Mesendoderm (in vitro differentiated cells): ENCODE measurements around the gene KRTAP9-3.
"Not testable (repeated sequence)": the region's sequence is repeated elsewhere in the genome, so short reads cannot be mapped to it uniquely, and the experiment has no call there.

ENCODE experiments used
- DNase-seq: peaks from one replicate; pipeline ENCODE4 v3.0.0; 2013
- H2AK5ac ChIP-seq: 2 replicates; pipeline ENCODE4 v1.6.1; 2013; ENCODE audit warnings: low read length, inconsistent platforms
- H2BK120ac ChIP-seq: 2 replicates; pipeline ENCODE4 v1.6.1; 2013; ENCODE audit warnings: low read depth, mild to moderate bottlenecking, low read length, moderate library complexity, mixed read lengths
- H2BK15ac ChIP-seq: replicated peaks from 2 replicates; pipeline ENCODE4 v1.6.1; 2013; ENCODE audit warnings: low read depth, mild to moderate bottlenecking, moderate library complexity
- H2BK5ac ChIP-seq: 2 replicates; pipeline ENCODE4 v1.6.1; 2013; ENCODE audit warnings: low read length, inconsistent platforms
- H3K18ac ChIP-seq: 2 replicates; pipeline ENCODE4 v1.6.1; 2013; ENCODE audit warnings: mild to moderate bottlenecking, low read length, mixed read lengths
- H3K23ac ChIP-seq: one replicate; pipeline ENCODE4 v1.6.1; 2013; ENCODE audit warnings: low read length
- H3K27ac ChIP-seq: 2 replicates; pipeline ENCODE4 v1.5.1; 2013; ENCODE audit warnings: low read depth, mild to moderate bottlenecking, inconsistent platforms, low read length, moderate library complexity
- H3K27me3 ChIP-seq: 2 replicates; pipeline ENCODE4 v1.6.1; 2013; ENCODE audit warnings: low read length, control low read depth, mild to moderate bottlenecking, inconsistent platforms; ENCODE audit not compliant: insufficient read depth, poor library complexity
- H3K36me3 ChIP-seq: 2 replicates; pipeline ENCODE4 v1.6.1; 2013; ENCODE audit warnings: low read length, inconsistent platforms; ENCODE audit not compliant: control insufficient read depth, insufficient read depth
- H3K4ac ChIP-seq: one replicate; pipeline ENCODE4 v1.6.1; 2013; ENCODE audit warnings: low read depth, mild to moderate bottlenecking, low read length, moderate library complexity
- H3K4me1 ChIP-seq: 2 replicates; pipeline ENCODE4 v1.6.1; 2013; ENCODE audit warnings: low read depth, low read length, inconsistent platforms; ENCODE audit not compliant: control insufficient read depth
- H3K4me2 ChIP-seq: 2 replicates; pipeline ENCODE4 v1.6.1; 2013; ENCODE audit warnings: low read length
- H3K4me3 ChIP-seq: 2 replicates; pipeline ENCODE4 v1.5.1; 2013; ENCODE audit warnings: mild to moderate bottlenecking, low read length
- H3K56ac ChIP-seq: one replicate; pipeline ENCODE4 v1.6.1; 2013; ENCODE audit warnings: low read length
- H3K79me1 ChIP-seq: 2 replicates; pipeline ENCODE4 v1.6.1; 2013; ENCODE audit warnings: low read length, inconsistent platforms
- H3K79me2 ChIP-seq: 2 replicates; pipeline ENCODE4 v1.6.1; 2013; ENCODE audit warnings: mild to moderate bottlenecking, low read length; ENCODE audit not compliant: control insufficient read depth, insufficient read depth
- H3K9ac ChIP-seq: 2 replicates; pipeline ENCODE4 v1.6.1; 2013; ENCODE audit warnings: low read length, inconsistent platforms
- H4K5ac ChIP-seq: one replicate; pipeline ENCODE4 v1.6.1; 2013; ENCODE audit warnings: low read length
- H4K8ac ChIP-seq: one replicate; pipeline ENCODE4 v1.6.1; 2013; ENCODE audit warnings: low read depth, mild to moderate bottlenecking, control low read depth, low read length, moderate library complexity
- WGBS: extraction: QIAGEN DNeasy Blood & Tissue Kit; methylation state at CpG from one replicate; pipeline ENCODE4 v1.1.7; 2013; ENCODE audit warnings: low lambda C conversion rate, missing lambda C conversion rate; ENCODE audit not compliant: insufficient coverage; ENCODE audit errors: extremely low coverage; 5-methylcytosine and 5-hydroxymethylcytosine counted together

KRTAP9-3 gene

GRCh38 chr17:41265078-41265477 is 32.8 kb downstream of the KRTAP9-3 start, which contains the start of gene KRTAP9-6:
Gene KRTAP9-6 (plus strand): TSS chr17:41265378. CDS start chr17:41265378, 0 bp downstream.
- Histone ChIP-seq H2BK15ac (no peak within 1 kb of the TSS), H3K18ac (no peak within 1 kb of the TSS), H3K56ac (no peak within 1 kb of the TSS), H3K79me2 (no peaks in the 10 kb centered on the region), H3K4ac (no peak within 1 kb of the TSS), H3K36me3 (no peaks in the 10 kb centered on the region), H3K27ac (no peak within 1 kb of the TSS), H3K9ac (no peak within 1 kb of the TSS), H3K23ac (no peak within 1 kb of the TSS), H3K4me3 (no peak within 1 kb of the TSS), H3K27me3 (no peaks in the 10 kb centered on the region), H2BK5ac (no peak within 1 kb of the TSS), H4K5ac (no peak within 1 kb of the TSS), H2AK5ac (no peak within 1 kb of the TSS), H3K4me1 (no peaks in the 10 kb centered on the region), H2BK120ac (no peak within 1 kb of the TSS), H4K8ac (no peak within 1 kb of the TSS), H3K79me1 (no peaks in the 10 kb centered on the region), H3K4me2 (no peak within 1 kb of the TSS)
- no peak for DNase-seq
- no CpG with 5 or more reads among the region's 2 CpGs for WGBS

- Histone ChIP-seq H3K9ac (no peak overlapping the region), H3K36me3 (no peaks in the 10 kb centered on the region), H3K4me3 (no peak overlapping the region), H3K23ac (no peak overlapping the region), H2AK5ac (no peak overlapping the region), H2BK5ac (no peak overlapping the region), H3K18ac (no peak overlapping the region), H4K5ac (no peak overlapping the region), H4K8ac (no peak overlapping the region), H2BK120ac (no peak overlapping the region), H3K56ac (no peak overlapping the region), H3K4me1 (no peaks in the 10 kb centered on the region), H3K4ac (no peak overlapping the region), H3K27me3 (no peaks in the 10 kb centered on the region), H3K4me2 (no peak overlapping the region), H3K79me1 (no peaks in the 10 kb centered on the region), H3K27ac (no peak overlapping the region), H2BK15ac (no peak overlapping the region), H3K79me2 (no peaks in the 10 kb centered on the region)
- no CpG with 5 or more reads among the region's 3 CpGs for WGBS
- DNase-seq: no peak
Measured at GRCh38 chr17:41267711-41268110, 35.5 kb downstream of the KRTAP9-3 start.

- H4K8ac ChIP-seq, H3K36me3 ChIP-seq, H3K56ac ChIP-seq, H3K27me3 ChIP-seq, H3K4me2 ChIP-seq, H3K23ac ChIP-seq, H3K79me1 ChIP-seq, H2BK120ac ChIP-seq, H3K4me1 ChIP-seq, H2BK15ac ChIP-seq, H3K4ac ChIP-seq, H3K4me3 ChIP-seq, H2AK5ac ChIP-seq, H2BK5ac ChIP-seq, H3K27ac ChIP-seq, H4K5ac ChIP-seq, H3K9ac ChIP-seq, DNase-seq, H3K79me2 ChIP-seq, H3K18ac ChIP-seq: not testable (repeated sequence)
- no CpG with 5 or more reads among the region's 1 CpG for WGBS
Measured at GRCh38 chr17:41271323-41271722, 39.1 kb downstream of the KRTAP9-3 start.

- no CpG with 5 or more reads among the region's 1 CpG for WGBS
- DNase-seq: no peak
- Histone ChIP-seq H3K18ac (no peak overlapping the region), H3K79me1 (no peaks in the 10 kb centered on the region), H3K23ac (no peak overlapping the region), H3K56ac (no peak overlapping the region), H3K36me3 (no peaks in the 10 kb centered on the region), H2BK15ac (no peak overlapping the region), H3K4me2 (no peak overlapping the region), H2BK5ac (no peak overlapping the region), H4K8ac (no peak overlapping the region), H3K27ac (no peak overlapping the region), H2BK120ac (no peak overlapping the region), H3K27me3 (no peaks in the 10 kb centered on the region), H3K4me1 (no peaks in the 10 kb centered on the region), H4K5ac (no peak overlapping the region), H3K79me2 (no peaks in the 10 kb centered on the region), H2AK5ac (no peak overlapping the region), H3K4me3 (no peak overlapping the region), H3K9ac (no peak overlapping the region), H3K4ac (no peak overlapping the region)
Measured at GRCh38 chr17:41271858-41272257, 39.6 kb downstream of the KRTAP9-3 start.

- H3K4me1 ChIP-seq, H3K79me2 ChIP-seq, H4K8ac ChIP-seq, H2AK5ac ChIP-seq, H3K36me3 ChIP-seq, H3K23ac ChIP-seq, H3K27ac ChIP-seq, H2BK15ac ChIP-seq, H3K4ac ChIP-seq, H4K5ac ChIP-seq, H3K9ac ChIP-seq, H3K27me3 ChIP-seq, DNase-seq, H3K18ac ChIP-seq, H3K79me1 ChIP-seq, H3K56ac ChIP-seq, H3K4me3 ChIP-seq, H2BK5ac ChIP-seq, H2BK120ac ChIP-seq, H3K4me2 ChIP-seq: not testable (repeated sequence)
- WGBS: no CpG with 5 or more reads among the region's 3 CpGs
Measured at GRCh38 chr17:41275648-41276190, 43.5 kb downstream of the KRTAP9-3 start, which contains the start of gene KRTAP9-7. Gene KRTAP9-7 (plus strand): TSS chr17:41275698. CDS start chr17:41275698, 0 bp downstream.
